NCI-H510A (cell line): ENCODE results near the gene TRRAP.

Experiments
- DNase-seq: peaks from one replicate; lab custom pipeline; 2025; lab: John Stamatoyannopoulos, UW

TRRAP gene

DNA sequence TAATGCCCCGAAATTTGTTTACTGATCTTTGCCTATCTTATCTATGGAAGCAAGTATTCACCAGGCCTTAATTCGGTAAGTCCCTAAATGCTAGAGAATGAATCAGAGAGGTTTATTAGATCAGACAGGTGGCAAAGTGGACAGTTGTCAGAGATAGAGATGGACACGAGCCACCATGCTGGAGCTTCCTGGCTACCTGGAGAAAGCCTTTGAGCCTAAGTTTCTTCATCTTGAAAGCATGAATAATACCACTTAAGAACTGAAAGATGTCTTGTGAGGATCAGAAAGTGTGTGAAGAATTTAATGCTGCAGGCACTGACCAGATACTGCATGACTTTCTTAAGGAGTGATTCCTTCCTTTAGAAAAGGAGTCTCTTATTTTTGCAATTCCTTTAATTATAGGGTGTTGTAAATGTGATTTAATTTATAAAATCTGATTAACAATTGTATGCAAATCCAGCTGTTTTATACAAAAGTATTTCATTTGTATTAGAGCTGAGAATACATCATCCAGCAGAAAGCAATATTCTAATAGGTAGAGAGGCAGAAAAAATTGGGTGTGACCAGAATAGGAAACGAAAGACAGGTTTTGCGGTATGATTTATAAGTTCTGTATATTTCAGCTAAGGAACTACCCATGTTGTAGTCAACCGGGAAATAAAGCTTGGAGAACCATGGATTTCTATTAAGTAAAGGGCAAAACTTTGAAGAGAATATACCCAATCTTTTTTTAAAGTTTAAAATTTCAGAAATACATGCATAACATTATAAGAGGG lies 182.9 kb downstream of the TRRAP start:
- no peak for DNase-seq
